Lung (tissue), 12 donors: Measurements from ENCODE around the gene UNC13A. TPM values are rescaled to one million over a fixed set of nuclear protein-coding genes. Genes with fewer than 3 reads are reported as not detected.

Source experiments
- ATAC-seq: fragments of 200-7000 bp; cut with Tn5 transposase; one replicate; pipeline ENCODE4 v1.9.1; 2020; ENCODE audit warnings: moderate number of reproducible peaks; ENCODE audit not compliant: insufficient read depth, low FRiP score
- DNase-seq, 3 donors: peaks; one replicate each; pipeline ENCODE4 v3.0.0-alpha.2; 2013 to 2017
- H3K27ac ChIP-seq, 2 donors: one replicate each; pipeline ENCODE4 v1.5.1; 2013; ENCODE audit warnings: mild to moderate bottlenecking in 2 of 2, moderate library complexity in 2 of 2, control low read depth in 1 of 2, inconsistent platforms in 1 of 2, low read depth in 1 of 2, low read length in 1 of 2
- H3K27me3 ChIP-seq, 3 donors: one replicate each; pipeline ENCODE4 v1.5.1; 2013; ENCODE audit warnings: low read length in 2 of 3; ENCODE audit not compliant: control insufficient read depth in 3 of 3, insufficient read depth in 3 of 3
- H3K36me3 ChIP-seq, 4 donors: one replicate each; pipeline ENCODE4 v1.5.1; 2013; ENCODE audit warnings: low read length in 4 of 4, mild to moderate bottlenecking in 1 of 4, moderate library complexity in 1 of 4; ENCODE audit not compliant: control insufficient read depth in 4 of 4, insufficient read depth in 4 of 4
- H3K4me1 ChIP-seq, 5 donors: one replicate each; pipeline ENCODE4 v1.5.1; 2013; ENCODE audit warnings: low read length in 5 of 5, mild to moderate bottlenecking in 2 of 5, moderate library complexity in 1 of 5; ENCODE audit not compliant: control insufficient read depth in 5 of 5, insufficient read depth in 5 of 5
- H3K4me3 ChIP-seq: one replicate; pipeline ENCODE4 v1.5.1; 2013; ENCODE audit warnings: mild to moderate bottlenecking, control low read depth, moderate library complexity
- H3K9ac ChIP-seq, 2 donors: one replicate each; pipeline ENCODE4 v1.5.1; 2013; ENCODE audit warnings: low read length in 2 of 2, control low read depth in 1 of 2; ENCODE audit not compliant: insufficient read depth in 1 of 2
- H3K9me3 ChIP-seq, 4 donors: one replicate each; pipeline ENCODE4 v1.5.1; 2013; ENCODE audit warnings: low read length in 3 of 4, mild to moderate bottlenecking in 1 of 4, moderate library complexity in 1 of 4; ENCODE audit not compliant: control insufficient read depth in 4 of 4, insufficient read depth in 3 of 4
- CTCF ChIP-seq: IDR thresholded peaks from 2 replicates; pipeline ENCODE4 v1.5.1; 2012; ENCODE audit warnings: mild to moderate bottlenecking; ENCODE audit errors: control extremely low read depth, extremely low read depth
- WGBS, 2 donors: extraction: QIAGEN DNeasy Blood & Tissue Kit; methylation state at CpG; one replicate each; pipeline ENCODE4 v1.1.7; 2013; 5-methylcytosine and 5-hydroxymethylcytosine counted together
- polyA plus RNA-seq, 2 donors: library from polyadenylated mRNA; stranded (reverse); fragments of 200-250 nt; gene quantifications; one replicate each; pipeline ENCODE4 v1.2.1, GENCODE V29; 2013
- total RNA-seq, 2 donors: library from RNA; depleted of rRNA in 1 of 2; stranded (reverse); fragments of >200 nt in 1 of 2; gene quantifications; one replicate each; pipeline ENCODE4 v1.2.1, GENCODE V29; 2014 to 2021
- donor health status: control.
- donor health status: control.
- donor health status: Bipolar disorder and iron deficiency.
- donor health status: healthy.
- donor health status: DM: yes; HTN: yes; CAD: no.

UNC13A gene
- total and polyA plus RNA-seq, 4 donors: 0.14 to 0.31 (median 0.27) TPM

GRCh38 chr19:17577457-17578097, 110.6 kb downstream of the UNC13A start:
- Histone ChIP-seq H3K27me3 (no peaks in the 10 kb centered on the region), H3K9ac (no peak overlapping the region), H3K9me3 (no peaks in the 10 kb centered on the region), H3K4me3 (no peak overlapping the region), H3K27ac (no peak overlapping the region), H3K4me1 (peaks cover 0 to 3% (median 0%) of the 10 kb centered on the region in 5 donors), H3K36me3 (peaks cover 11 to 70% (median 37%) of the 10 kb centered on the region in 4 donors)
- ATAC-seq (no peak), DNase-seq (no peak)
- no peak for TF ChIP-seq CTCF
- 88% methylated on average over 22 of the region's 22 CpGs for WGBS, 2 donors

GRCh38 chr19:17576758-17577456, 111.2 kb downstream of the UNC13A start:
- Histone ChIP-seq H3K4me3 (no peak overlapping the region), H3K27ac (no peak overlapping the region), H3K36me3 (peaks cover 11 to 72% (median 35%) of the 10 kb centered on the region in 4 donors), H3K9ac (no peak overlapping the region), H3K4me1 (peaks cover 0 to 3% (median 0%) of the 10 kb centered on the region in 5 donors), H3K9me3 (no peaks in the 10 kb centered on the region), H3K27me3 (no peaks in the 10 kb centered on the region)
- DNase-seq (peak; percentile 48 to 89 (median 52)), ATAC-seq (no peak)
- 78 to 83% methylated on average over 34 of the region's 34 CpGs for WGBS, 2 donors
- TF ChIP-seq CTCF: no peak

GRCh38 chr19:17575871-17576757, 112.0 kb downstream of the UNC13A start:
- H3K27me3 ChIP-seq: no peaks in the 10 kb centered on the region

More at GRCh38 chr19:17575871-17576757, 112.0 kb downstream of the UNC13A start:
- WGBS, 2 donors: 88 to 91% methylated on average over 10 to 11 of the region's 11 CpGs
- Histone ChIP-seq H3K36me3 (peaks cover 18 to 64% (median 30%) of the 10 kb centered on the region in 4 donors), H3K9ac (no peak overlapping the region), H3K4me3 (no peak overlapping the region), H3K4me1 (peaks cover 0 to 3% (median 0%) of the 10 kb centered on the region in 5 donors), H3K9me3 (no peaks in the 10 kb centered on the region), H3K27ac (no peak overlapping the region)
- ATAC-seq (no peak), DNase-seq (no peak)
- no peak for TF ChIP-seq CTCF
